ENCODE measurements around the gene L1CAM.

L1CAM gene

DNA sequence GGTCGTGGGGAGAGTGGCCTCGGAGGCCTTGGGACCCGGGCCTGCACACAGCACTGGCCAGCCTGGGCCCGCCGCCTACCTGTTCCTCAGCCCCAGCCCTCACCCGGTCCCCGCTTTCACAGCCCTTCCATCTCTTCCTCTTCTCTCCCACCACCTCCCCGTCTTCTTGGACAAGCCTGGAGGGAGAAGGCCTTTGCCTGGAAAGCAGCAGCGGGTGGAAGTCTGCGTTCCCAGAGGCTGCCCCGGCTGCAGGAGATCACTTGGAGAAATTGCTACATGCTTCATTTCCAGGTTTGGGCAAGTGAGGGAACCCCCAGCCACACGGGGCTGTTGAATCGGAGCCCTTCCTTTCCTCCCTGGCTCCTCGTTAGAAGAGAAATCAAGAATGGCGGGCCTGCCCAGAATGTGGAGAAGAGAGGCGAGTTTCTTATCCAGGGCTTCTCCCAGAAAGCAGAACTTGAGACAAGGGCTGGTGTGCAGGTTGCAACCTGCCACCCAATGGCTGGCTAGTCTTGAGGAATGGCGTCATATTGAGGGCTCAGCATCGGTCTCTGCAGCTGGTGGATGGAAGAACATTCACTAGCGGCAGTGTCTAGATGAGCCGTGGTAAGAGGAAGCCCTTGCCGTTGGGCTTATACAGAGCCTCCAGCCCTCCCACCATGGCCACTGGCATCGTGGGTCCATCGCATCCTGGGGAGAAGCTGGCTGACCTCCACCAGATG is 54.4 kb downstream of the L1CAM start:
- peak; percentile 11 for DNase-seq (ENCODE audit: low spot score)
- in situ Hi-C loops (cut with MboI; ENCODE audit: low sequenced_read_pairs, unreplicated experiment), result no loop called here
- no peak for TF ChIP-seq CTCF (IDR thresholded peaks at IDR 0.05; ENCODE audit: borderline replicate concordance, control extremely low read depth, extremely low read depth, insufficient read depth, missing control alignments)

DNA sequence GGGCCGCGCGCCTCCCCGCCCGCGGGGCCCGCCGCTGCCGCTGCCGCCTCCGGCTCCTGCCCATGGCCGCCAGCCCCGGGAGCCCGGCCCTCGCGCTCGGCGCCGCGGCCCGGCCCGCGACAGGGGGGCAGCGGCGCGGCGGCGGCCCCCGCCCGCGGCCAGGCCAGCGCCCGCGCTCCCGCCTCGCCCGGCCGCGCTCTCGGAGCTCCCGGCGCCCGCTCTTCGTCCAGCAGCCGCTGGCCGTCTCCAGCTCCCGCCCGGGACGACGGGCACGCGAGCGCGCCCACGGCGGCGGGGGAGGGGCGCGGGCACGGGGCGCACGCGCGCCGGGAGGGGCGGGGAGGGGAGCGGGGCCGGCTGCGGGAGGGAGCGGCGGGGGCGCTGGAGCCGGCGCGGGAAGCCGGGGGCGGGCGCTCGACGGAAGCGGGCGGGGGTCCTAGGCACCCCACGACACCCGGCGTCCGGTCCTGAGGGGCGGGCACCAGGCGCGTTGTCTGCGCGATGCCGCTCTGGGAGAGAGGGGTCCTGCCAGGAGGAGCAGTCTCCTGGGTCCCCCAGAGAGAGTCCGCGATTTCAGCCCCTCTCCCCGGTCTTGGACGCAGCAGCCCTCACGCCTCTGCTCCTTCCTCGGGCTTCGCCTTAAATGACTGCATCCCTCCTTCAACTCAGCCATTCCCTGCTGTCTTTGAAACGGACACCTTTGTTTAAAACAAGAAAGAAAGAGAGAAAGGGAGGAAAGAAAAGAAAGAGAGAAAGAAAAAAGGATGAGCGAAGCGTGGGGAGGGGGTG is 55.1 kb downstream of the L1CAM start:
- peak; percentile 18 for DNase-seq (ENCODE audit: low spot score)
- TF ChIP-seq CTCF (IDR thresholded peaks at IDR 0.05; ENCODE audit: borderline replicate concordance, control extremely low read depth, extremely low read depth, insufficient read depth, missing control alignments), result no peak
- in situ Hi-C loops (cut with MboI; ENCODE audit: low sequenced_read_pairs, unreplicated experiment), result no loop called here

GRCh38 chrX:153829799-153830639 is 56.0 kb downstream of the L1CAM start, which contains the start of gene PDZD4:
Gene PDZD4, minus strand, starts transcription at chrX:153830544. Its CDS starts 246 bp downstream, at chrX:153830298.
- in situ Hi-C loops (cut with MboI; ENCODE audit: low sequenced_read_pairs, unreplicated experiment), result no loop called here
- no peak for TF ChIP-seq CTCF (IDR thresholded peaks at IDR 0.05; ENCODE audit: borderline replicate concordance, control extremely low read depth, extremely low read depth, insufficient read depth, missing control alignments)
- DNase-seq (ENCODE audit: low spot score), result peak; percentile 29

DNA sequence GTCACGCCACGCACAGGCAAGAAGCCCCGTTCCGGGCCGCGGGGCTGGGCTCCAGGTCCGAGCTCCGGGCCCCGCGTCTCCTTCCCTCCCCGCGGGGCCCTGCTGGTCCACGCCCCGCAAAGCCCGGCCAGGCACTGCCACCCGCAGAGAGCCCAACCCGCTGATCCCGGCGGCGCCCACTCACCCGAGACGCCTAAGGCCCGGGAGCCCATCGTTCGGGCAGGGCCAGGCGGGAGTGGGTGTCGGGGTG is 56.5 kb downstream of the L1CAM start:
- DNase-seq (ENCODE audit: low spot score), result peak; percentile 8
- no peak for TF ChIP-seq CTCF (IDR thresholded peaks at IDR 0.05; ENCODE audit: borderline replicate concordance, control extremely low read depth, extremely low read depth, insufficient read depth, missing control alignments)
- in situ Hi-C loops (cut with MboI; ENCODE audit: low sequenced_read_pairs, unreplicated experiment), result no loop called here

DNA sequence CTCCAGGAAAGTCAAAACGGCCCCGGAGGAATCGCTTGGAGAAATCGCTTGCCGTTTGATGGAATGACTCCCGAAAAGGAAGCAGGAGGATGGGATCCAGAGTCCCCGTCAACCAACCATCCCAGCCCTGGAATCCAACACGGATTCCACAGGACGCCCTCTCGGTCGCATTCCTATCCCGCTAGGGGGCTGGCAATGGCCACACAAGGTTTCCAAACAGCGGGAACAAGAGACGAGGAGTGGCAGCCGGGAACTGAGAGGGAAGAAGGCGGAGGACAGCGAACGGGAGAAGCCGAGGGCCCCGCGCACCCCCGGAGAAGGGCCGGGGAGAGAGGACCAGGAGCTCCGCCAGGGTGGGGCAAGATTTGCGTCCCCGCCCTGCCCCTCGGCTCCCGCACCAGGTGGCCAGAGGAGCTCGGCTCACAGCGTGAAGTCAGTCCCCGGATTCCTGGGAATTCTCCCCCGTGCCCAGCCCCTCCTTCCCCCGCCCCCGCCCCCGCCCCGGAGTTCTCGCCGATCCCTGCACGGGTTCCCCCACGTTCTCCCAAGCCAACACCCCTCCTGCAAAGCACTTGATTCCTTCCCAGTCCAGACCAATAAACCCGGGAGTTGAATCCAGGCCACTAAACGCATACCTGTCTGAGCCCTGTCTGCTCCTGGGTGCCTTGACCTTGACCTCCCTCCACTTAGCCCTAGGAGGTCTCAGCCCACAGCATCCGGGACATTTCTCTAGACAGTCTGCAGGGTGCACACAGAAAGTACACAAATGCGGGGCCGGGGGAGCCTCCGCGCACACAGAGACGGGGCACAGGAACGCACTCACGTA is 57.0 kb downstream of the L1CAM start:
- DNase-seq (ENCODE audit: low spot score), result peak; percentile 28
- in situ Hi-C loops (cut with MboI; ENCODE audit: low sequenced_read_pairs, unreplicated experiment), result no loop called here
- TF ChIP-seq CTCF (IDR thresholded peaks at IDR 0.05; ENCODE audit: borderline replicate concordance, control extremely low read depth, extremely low read depth, insufficient read depth, missing control alignments), result no peak

- in situ Hi-C loops (cut with MboI; ENCODE audit: low sequenced_read_pairs, unreplicated experiment), result no loop called here
- no peak for TF ChIP-seq CTCF (IDR thresholded peaks at IDR 0.05; ENCODE audit: borderline replicate concordance, control extremely low read depth, extremely low read depth, insufficient read depth, missing control alignments)
Measured at GRCh38 chrX:153828308-153828707, 57.7 kb downstream of the L1CAM start.

More at GRCh38 chrX:153828308-153828707, 57.7 kb downstream of the L1CAM start:
- DNase-seq (ENCODE audit: low spot score), result peak; percentile 18
